Measurements from ENCODE around the gene ELF5. TPM values are rescaled to one million over a fixed set of nuclear protein-coding genes. Genes with fewer than 3 reads are reported as not detected.

ELF5 gene
- total RNA-seq, 1 donor from 2014 or later = not detected

DNA sequence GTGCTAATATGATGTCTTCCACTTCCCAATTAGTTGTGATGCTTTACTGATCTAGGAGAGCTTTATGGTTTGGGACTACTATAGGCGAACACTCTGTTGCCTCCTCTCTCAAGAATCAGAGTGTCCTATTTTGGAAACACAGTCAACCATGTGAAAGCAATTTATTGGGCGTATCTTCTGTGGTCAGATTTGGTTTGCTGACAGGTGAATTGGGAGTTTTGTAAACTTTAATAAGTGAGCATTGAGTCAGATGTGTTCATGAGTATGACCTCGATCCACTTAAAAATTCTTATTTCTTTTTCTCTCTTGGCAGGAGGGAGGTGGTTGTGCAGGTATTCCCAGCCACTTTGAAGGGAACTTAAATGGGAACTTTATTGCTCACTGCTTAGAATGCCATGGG, 70.5 kb downstream of the ELF5 start:
- Mint-ChIP-seq H3K9me3 (ENCODE audit: unreplicated experiment) (peaks cover 2% of the 10 kb centered on the region), H3K27me3 (ENCODE audit: unreplicated experiment) (peaks cover 3% of the 10 kb centered on the region), H3K4me1 (ENCODE audit: low read depth, unreplicated experiment) (peaks cover 8% of the 10 kb centered on the region), H3K36me3 (ENCODE audit: unreplicated experiment) (no peaks in the 10 kb centered on the region), H3K27ac (ENCODE audit: unreplicated experiment) (no peak overlapping the region), H3K4me3 (ENCODE audit: unreplicated experiment) (no peak overlapping the region)
- TF ChIP-seq CTCF (IDR thresholded peaks at IDR 0.05; ENCODE audit: partially characterized antibody, unreplicated experiment) = no peak
- no peak for DNase-seq

DNA sequence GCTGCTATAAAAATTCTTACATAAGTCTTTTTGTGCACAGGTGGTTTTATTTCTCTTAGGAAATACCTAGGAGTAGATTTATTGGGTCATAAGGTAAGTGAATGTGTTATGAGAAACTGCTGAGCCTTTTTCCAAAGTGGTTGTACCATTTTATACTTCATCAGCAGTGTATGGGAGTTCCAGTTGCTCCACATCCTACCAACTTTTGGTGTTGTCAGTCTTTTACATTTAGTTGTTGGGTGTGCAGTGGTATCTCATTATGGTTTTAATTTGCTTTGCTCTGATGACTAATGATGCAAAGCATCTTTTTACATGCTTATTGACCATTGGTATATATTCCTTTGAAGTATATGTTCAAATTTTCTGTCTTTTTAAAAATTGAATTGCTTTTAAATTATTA, 71.8 kb downstream of the ELF5 start:
- no peak overlapping the region for H3K27ac Mint-ChIP-seq (ENCODE audit: unreplicated experiment)
- H3K9me3 Mint-ChIP-seq (ENCODE audit: unreplicated experiment) = peaks cover 2% of the 10 kb centered on the region
- no peak for TF ChIP-seq CTCF (IDR thresholded peaks at IDR 0.05; ENCODE audit: partially characterized antibody, unreplicated experiment)
- no peak overlapping the region for H3K4me3 Mint-ChIP-seq (ENCODE audit: unreplicated experiment)
- DNase-seq = no peak
- peaks cover 3% of the 10 kb centered on the region for H3K27me3 Mint-ChIP-seq (ENCODE audit: unreplicated experiment)
- H3K36me3 Mint-ChIP-seq (ENCODE audit: unreplicated experiment) = no peaks in the 10 kb centered on the region
- peaks cover 8% of the 10 kb centered on the region for H3K4me1 Mint-ChIP-seq (ENCODE audit: low read depth, unreplicated experiment)

- Mint-ChIP-seq H3K27me3 (ENCODE audit: unreplicated experiment) (peaks cover 3% of the 10 kb centered on the region), H3K36me3 (ENCODE audit: unreplicated experiment) (no peaks in the 10 kb centered on the region), H3K27ac (ENCODE audit: unreplicated experiment) (peak overlapping the region; percentile 97), H3K9me3 (ENCODE audit: unreplicated experiment) (peaks cover 2% of the 10 kb centered on the region), H3K4me3 (ENCODE audit: unreplicated experiment) (peak overlapping the region; percentile 97), H3K4me1 (ENCODE audit: low read depth, unreplicated experiment) (peaks cover 8% of the 10 kb centered on the region)
- DNase-seq = no peak
- no peak for TF ChIP-seq CTCF (IDR thresholded peaks at IDR 0.05; ENCODE audit: partially characterized antibody, unreplicated experiment)
Measured at GRCh38 chr11:34439610-34440198, 73.9 kb downstream of the ELF5 start.

DNA sequence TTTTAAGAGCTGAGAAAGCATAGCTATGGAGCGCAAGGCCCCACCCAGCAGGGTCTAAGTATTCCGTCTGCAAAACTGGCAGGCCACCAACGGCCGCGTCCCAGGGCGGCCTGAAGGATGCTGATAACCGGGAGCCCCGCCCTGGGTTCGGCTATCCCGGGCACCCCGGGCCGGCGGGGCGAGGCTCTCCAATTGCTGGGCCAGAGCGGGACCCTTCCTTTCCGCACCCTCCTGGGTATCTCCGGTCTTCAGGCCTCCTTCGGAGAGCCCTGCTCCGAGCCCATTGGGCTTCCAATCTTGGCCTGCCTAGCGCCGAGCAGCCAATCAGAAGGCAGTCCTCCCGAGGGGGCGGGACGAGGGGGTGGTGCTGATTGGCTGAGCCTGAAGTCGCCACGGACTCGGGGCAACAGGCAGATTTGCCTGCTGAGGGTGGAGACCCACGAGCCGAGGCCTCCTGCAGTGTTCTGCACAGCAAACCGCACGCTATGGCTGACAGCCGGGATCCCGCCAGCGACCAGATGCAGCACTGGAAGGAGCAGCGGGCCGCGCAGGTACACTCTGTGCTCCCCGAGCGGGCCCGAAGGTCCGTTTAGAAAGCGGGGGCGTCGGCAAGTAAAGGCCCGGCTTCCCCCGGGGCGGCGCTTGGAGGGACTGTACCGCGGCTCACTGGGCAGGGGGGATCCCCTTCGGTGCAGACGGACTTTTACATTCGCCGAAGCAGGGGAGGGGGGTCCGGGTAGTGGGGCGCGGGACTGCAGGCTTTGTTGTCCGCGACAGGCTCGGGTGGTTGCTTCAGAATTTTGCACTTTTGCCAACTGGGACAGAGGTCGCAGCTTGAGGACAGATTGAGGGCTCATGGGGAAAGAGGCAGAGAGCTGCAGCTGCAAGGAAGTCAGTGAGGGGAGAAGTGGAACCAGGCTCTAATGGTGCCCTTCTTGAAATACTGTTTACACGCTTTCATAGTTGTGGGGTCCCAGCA, 74.8 kb downstream of the ELF5 start, which contains the start of gene CAT:
CAT (plus strand) TSS at position 406 of the 979 bp plus-strand sequence; CDS start at position 486, 80 bp downstream.
- TF ChIP-seq CTCF (IDR thresholded peaks at IDR 0.05; ENCODE audit: partially characterized antibody, unreplicated experiment) = no peak
- peak within 1 kb of the TSS; percentile 97 for H3K4me3 Mint-ChIP-seq (ENCODE audit: unreplicated experiment)

More for the DNA sequence above, 74.8 kb downstream of the ELF5 start, which contains the start of gene CAT:
- Mint-ChIP-seq H3K27ac (ENCODE audit: unreplicated experiment) (peak within 1 kb of the TSS; percentile 97), H3K4me1 (ENCODE audit: low read depth, unreplicated experiment) (peaks cover 8% of the 10 kb centered on the region), H3K27me3 (ENCODE audit: unreplicated experiment) (peaks cover 3% of the 10 kb centered on the region), H3K9me3 (ENCODE audit: unreplicated experiment) (peaks cover 2% of the 10 kb centered on the region), H3K36me3 (ENCODE audit: unreplicated experiment) (no peaks in the 10 kb centered on the region)
- peak; percentile 99 for DNase-seq

All from glutamatergic neuron (in vitro differentiated cells).